ENCODE data around the gene UAP1L1.
"Not testable (repeated sequence)": the region's sequence is repeated elsewhere in the genome, so short reads cannot be mapped to it uniquely, and the experiment has no call there.

The UAP1L1 gene

DNA sequence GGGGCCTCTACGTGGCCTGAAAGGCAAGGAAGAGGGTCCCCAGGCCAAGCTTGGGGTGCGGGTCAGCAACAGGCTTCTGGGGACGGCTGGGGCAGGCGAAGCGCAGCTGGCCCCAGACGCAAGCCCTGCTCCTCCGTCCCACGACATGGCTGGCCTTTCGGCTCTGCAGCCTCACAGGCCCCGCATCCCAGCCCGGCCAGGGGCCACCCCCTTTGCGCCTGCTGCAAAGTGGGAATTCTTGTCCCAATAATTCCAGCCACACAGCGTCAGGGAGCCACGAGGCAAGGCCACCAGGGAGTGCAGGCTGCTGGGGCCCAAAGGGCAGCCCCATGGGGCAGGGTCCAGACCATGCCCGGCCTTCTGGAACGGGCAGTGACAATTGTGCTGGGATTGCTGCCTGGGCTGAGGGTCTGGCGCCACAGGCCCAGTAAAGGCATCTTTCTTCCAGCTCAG is 22.4 kb upstream of the UAP1L1 start:
- H3K9ac ChIP-seq (ENCODE audit: insufficient read length, low read depth) = peak overlapping the region; percentile 76
- no peak overlapping the region for H3K4me3 ChIP-seq (ENCODE audit: insufficient read length, low read depth)
- no peak for TF ChIP-seq ZNF274 (IDR thresholded peaks at IDR 0.05; ENCODE audit: low read depth, low read length)
- no peak for TF ChIP-seq SUZ12 (IDR thresholded peaks at IDR 0.05; ENCODE audit: extremely low read depth, insufficient read depth, insufficient read length)
- TF ChIP-seq YY1 (IDR thresholded peaks at IDR 0.05; ENCODE audit: insufficient read depth, insufficient read length) = no peak
- peaks cover 23% of the 10 kb centered on the region for H3K4me1 ChIP-seq (ENCODE audit: insufficient read depth, insufficient read length)
- H3K9me3 ChIP-seq (ENCODE audit: insufficient read depth, low read length) = no peaks in the 10 kb centered on the region
- peaks cover 57% of the 10 kb centered on the region for H3K27me3 ChIP-seq (ENCODE audit: insufficient read depth, insufficient read length)
- no peak for DNase-seq (ENCODE audit: low read depth, low spot score)
- H3K36me3 ChIP-seq (ENCODE audit: insufficient read depth, insufficient read length, low read length) = no peaks in the 10 kb centered on the region

DNA sequence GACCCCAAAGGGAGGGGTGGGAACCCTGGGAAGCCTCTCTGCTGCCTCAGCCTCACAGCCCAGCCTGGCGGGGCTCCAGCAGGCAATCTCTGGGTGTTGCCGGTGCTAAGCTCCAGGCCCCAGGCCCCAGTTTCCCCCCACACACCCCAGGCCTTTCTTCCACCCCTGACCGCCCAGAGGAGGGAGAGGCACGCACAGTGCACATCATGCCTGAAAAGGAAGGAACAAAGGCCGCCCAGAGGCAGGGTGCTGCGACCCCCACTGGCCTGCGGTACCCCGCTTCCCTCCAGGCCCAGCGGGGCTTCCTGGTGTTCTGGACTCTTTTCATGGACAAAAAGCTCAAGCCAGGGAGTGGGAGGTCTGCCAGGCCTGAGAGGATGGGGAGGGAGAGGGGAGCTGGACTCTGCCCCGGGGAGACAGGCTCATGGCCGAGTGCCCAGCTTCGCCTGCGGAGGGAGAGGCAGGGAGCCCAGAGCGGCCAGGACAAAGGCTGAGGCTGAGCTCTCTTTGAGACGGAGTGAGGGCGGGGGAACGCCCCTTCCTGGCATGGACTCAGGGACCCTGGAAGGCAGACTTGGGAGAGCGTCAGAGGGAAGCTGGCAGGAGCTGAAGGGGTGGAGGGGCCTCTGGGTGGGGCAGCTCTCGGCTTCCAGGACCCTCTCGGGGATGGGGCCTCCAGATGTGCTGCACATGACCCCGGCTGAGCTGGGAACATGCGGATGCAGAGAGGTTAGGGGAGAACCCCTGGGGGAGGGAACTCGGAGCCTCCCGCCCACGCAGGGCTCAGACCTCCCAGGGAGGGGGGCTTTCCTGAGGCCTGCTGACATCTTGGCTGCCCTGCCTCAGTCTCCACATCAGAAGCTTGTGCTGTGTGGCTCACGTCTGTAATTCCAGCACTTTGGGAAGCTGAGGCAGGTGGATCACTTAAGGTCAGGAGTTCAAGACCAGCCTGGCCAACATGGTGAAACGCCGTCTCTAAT is 21.6 kb upstream of the UAP1L1 start:
- Histone ChIP-seq H3K9ac (ENCODE audit: insufficient read length, low read depth) (peak overlapping the region; percentile 23), H3K27me3 (ENCODE audit: insufficient read depth, insufficient read length) (peaks cover 50% of the 10 kb centered on the region), H3K36me3 (ENCODE audit: insufficient read depth, insufficient read length, low read length) (no peaks in the 10 kb centered on the region), H3K4me3 (ENCODE audit: insufficient read length, low read depth) (no peak overlapping the region), H3K4me1 (ENCODE audit: insufficient read depth, insufficient read length) (peaks cover 19% of the 10 kb centered on the region), H3K9me3 (ENCODE audit: insufficient read depth, low read length) (no peaks in the 10 kb centered on the region)
- no peak for TF ChIP-seq YY1 (IDR thresholded peaks at IDR 0.05; ENCODE audit: insufficient read depth, insufficient read length)
- no peak for DNase-seq (ENCODE audit: low read depth, low spot score)

DNA sequence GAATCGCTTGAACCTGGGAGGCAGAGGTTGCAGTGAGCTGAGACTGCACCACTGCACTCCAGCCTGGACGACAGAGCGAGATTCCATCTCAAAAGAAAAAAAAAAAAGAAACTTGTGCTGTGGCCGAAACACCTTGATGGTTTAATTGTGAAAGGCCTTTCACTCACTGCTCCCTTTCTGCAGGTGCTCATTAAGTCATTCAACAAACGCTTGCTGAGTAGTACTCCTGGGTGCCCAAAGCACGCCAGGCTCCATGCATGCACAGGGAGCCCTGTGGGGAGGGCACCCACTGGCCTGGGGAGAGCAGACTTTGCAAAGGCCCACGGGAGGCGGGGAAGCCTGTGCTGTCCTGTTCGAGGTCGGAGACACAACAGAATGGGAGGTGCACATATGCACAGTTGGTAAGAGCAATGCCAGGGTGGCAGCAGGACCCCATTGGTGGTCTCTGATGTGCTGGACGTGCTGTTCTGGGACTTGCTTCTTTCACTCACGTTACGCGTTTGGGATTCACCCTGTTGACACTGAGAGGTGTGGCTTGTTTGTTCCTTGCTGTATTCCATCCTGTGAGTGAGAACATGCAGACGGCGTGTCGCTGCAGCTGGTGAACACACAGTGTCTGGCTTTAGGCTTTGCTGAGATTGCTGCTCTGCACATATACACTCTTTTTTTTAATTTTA is 20.4 kb upstream of the UAP1L1 start:
- TF ChIP-seq YY1 (IDR thresholded peaks at IDR 0.05; ENCODE audit: insufficient read depth, insufficient read length) (no peak), ZNF274 (IDR thresholded peaks at IDR 0.05; ENCODE audit: low read depth, low read length) (no peak), SUZ12 (IDR thresholded peaks at IDR 0.05; ENCODE audit: extremely low read depth, insufficient read depth, insufficient read length) (no peak)
- no peaks in the 10 kb centered on the region for H3K36me3 ChIP-seq (ENCODE audit: insufficient read depth, insufficient read length, low read length)
- H3K9ac ChIP-seq (ENCODE audit: insufficient read length, low read depth) = peak overlapping the region; percentile 24
- no peak for DNase-seq (ENCODE audit: low read depth, low spot score)
- no peaks in the 10 kb centered on the region for H3K9me3 ChIP-seq (ENCODE audit: insufficient read depth, low read length)
- peaks cover 38% of the 10 kb centered on the region for H3K27me3 ChIP-seq (ENCODE audit: insufficient read depth, insufficient read length)
- H3K4me3 ChIP-seq (ENCODE audit: insufficient read length, low read depth) = no peak overlapping the region
- H3K4me1 ChIP-seq (ENCODE audit: insufficient read depth, insufficient read length) = peaks cover 19% of the 10 kb centered on the region

DNA sequence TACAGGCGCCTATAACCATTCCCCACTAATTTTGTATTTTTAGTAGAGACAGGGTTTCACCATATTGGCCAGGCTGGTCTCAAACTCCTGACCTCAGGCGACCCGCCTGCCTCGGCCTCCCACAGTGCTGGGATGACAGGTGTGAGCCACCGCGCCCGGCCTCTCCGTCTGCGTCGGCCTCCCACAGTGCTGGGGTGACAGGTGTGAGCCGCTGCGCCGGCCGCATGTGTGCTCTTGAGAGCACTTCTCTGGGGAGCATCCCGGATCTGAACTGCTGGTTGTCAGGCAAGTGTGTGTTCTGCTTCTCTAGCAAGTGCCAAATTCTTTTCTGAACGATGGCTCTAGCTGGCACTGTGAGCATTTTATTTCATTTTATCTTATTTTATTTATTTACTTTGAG is 19.8 kb upstream of the UAP1L1 start:
- H3K4me3 ChIP-seq (ENCODE audit: insufficient read length, low read depth) = no peak overlapping the region
- H3K27me3 ChIP-seq (ENCODE audit: insufficient read depth, insufficient read length) = peaks cover 31% of the 10 kb centered on the region
- H3K36me3 ChIP-seq (ENCODE audit: insufficient read depth, insufficient read length, low read length) = no peaks in the 10 kb centered on the region
- peaks cover 19% of the 10 kb centered on the region for H3K4me1 ChIP-seq (ENCODE audit: insufficient read depth, insufficient read length)
- TF ChIP-seq ZNF274 (IDR thresholded peaks at IDR 0.05; ENCODE audit: low read depth, low read length) (no peak), SUZ12 (IDR thresholded peaks at IDR 0.05; ENCODE audit: extremely low read depth, insufficient read depth, insufficient read length) (no peak), YY1 (IDR thresholded peaks at IDR 0.05; ENCODE audit: insufficient read depth, insufficient read length) (no peak)
- no peak for DNase-seq (ENCODE audit: low read depth, low spot score)
- H3K9me3 ChIP-seq (ENCODE audit: insufficient read depth, low read length) = no peaks in the 10 kb centered on the region
- H3K9ac ChIP-seq (ENCODE audit: insufficient read length, low read depth) = no peak overlapping the region

DNA sequence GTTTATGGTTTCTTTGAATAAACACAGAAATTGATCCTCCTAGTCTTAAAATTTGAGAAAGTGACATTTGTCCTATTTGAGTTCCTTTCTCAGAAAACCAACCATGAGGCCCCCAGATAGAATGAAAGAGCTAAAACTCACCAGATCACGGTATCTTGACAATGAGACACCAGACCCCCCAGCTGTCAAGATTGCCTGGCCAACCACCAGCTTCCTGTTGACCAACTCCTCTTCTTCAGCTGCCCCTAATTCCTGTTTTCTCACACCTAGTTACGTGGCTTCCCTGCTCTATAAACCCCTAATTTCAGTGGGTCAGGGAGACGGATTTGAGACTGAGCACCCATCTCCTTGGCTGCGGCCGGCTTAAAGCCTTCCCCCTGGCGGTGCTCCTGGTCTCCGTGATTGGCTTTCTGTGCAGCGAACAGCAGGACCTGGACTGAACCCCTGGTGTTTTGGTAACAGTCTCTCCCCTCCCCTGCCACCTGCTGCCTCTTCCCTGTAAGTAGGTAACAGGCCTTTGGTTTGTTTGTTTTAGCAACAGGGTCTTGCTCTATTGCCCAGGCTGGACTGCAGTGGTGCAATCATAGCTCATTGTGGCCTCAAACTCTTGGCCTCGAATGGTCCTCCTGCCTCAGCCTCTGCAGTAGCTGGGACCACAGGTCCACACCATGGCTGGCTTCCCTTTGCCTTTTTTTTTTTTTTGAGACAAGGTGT is 18.6 kb upstream of the UAP1L1 start:
- DNase-seq (ENCODE audit: low read depth, low spot score) = no peak
- H3K36me3 ChIP-seq (ENCODE audit: insufficient read depth, insufficient read length, low read length) = peaks cover 5% of the 10 kb centered on the region
- TF ChIP-seq YY1 (IDR thresholded peaks at IDR 0.05; ENCODE audit: insufficient read depth, insufficient read length) = no peak
- no peak for TF ChIP-seq SUZ12 (IDR thresholded peaks at IDR 0.05; ENCODE audit: extremely low read depth, insufficient read depth, insufficient read length)
- no peak for TF ChIP-seq ZNF274 (IDR thresholded peaks at IDR 0.05; ENCODE audit: low read depth, low read length)
- no peak overlapping the region for H3K4me3 ChIP-seq (ENCODE audit: insufficient read length, low read depth)
- H3K4me1 ChIP-seq (ENCODE audit: insufficient read depth, insufficient read length) = peaks cover 22% of the 10 kb centered on the region
- H3K9ac ChIP-seq (ENCODE audit: insufficient read length, low read depth) = no peak overlapping the region
- peaks cover 20% of the 10 kb centered on the region for H3K27me3 ChIP-seq (ENCODE audit: insufficient read depth, insufficient read length)
- H3K9me3 ChIP-seq (ENCODE audit: insufficient read depth, low read length) = no peaks in the 10 kb centered on the region

DNA sequence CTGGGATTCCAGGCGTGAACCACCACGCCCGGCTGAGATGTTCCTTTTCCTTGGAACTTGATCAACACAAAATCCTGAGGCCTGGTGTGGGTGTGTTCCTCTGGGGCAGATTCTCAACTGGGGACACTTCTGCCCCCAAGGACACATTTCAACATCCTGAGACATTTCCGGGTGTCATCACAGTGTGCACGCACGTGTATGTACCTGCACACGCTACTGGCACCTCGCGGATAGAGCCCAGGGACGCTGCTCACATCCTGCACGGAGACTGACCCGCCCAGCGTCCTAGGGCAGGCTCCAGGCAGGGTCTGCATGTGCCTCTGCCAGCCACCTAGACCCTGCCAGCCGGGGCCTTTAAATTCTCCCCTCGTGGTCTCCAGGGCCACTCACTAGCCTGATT is 14.9 kb upstream of the UAP1L1 start:
- no peaks in the 10 kb centered on the region for H3K27me3 ChIP-seq (ENCODE audit: insufficient read depth, insufficient read length)
- TF ChIP-seq ZNF274 (IDR thresholded peaks at IDR 0.05; ENCODE audit: low read depth, low read length) (no peak), SUZ12 (IDR thresholded peaks at IDR 0.05; ENCODE audit: extremely low read depth, insufficient read depth, insufficient read length) (no peak), YY1 (IDR thresholded peaks at IDR 0.05; ENCODE audit: insufficient read depth, insufficient read length) (no peak)
- H3K36me3 ChIP-seq (ENCODE audit: insufficient read depth, insufficient read length, low read length) = peaks cover 30% of the 10 kb centered on the region
- no peak for DNase-seq (ENCODE audit: low read depth, low spot score)
- H3K4me1 ChIP-seq (ENCODE audit: insufficient read depth, insufficient read length) = peaks cover 9% of the 10 kb centered on the region
- H3K9ac ChIP-seq (ENCODE audit: insufficient read length, low read depth) = no peak overlapping the region
- no peaks in the 10 kb centered on the region for H3K9me3 ChIP-seq (ENCODE audit: insufficient read depth, low read length)
- H3K4me3 ChIP-seq (ENCODE audit: insufficient read length, low read depth) = no peak overlapping the region

DNA sequence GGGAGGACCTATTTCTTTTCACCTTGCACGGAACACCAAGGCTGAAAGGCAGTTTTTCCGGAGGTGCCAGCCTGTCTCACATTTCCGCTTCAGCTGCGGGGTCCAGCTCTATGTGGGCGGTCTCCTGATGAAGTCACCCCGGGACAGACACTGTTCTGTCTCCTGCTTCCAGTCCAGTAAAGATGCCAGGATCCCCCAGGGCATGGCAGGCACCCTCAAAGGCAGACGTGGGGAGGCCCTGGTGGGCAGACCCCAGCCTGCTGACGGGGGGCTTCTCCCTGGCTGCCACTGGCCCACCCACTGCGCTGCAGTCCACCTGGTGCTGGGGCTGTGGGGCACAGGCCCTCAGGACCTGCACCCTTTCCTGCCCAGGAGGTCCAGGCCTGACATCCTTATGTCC is 14.5 kb upstream of the UAP1L1 start:
- not testable (repeated sequence) for H3K27me3 ChIP-seq (ENCODE audit: insufficient read depth, insufficient read length); H3K4me3 ChIP-seq (ENCODE audit: insufficient read length, low read depth); DNase-seq (ENCODE audit: low read depth, low spot score); H3K9me3 ChIP-seq (ENCODE audit: insufficient read depth, low read length); H3K4me1 ChIP-seq (ENCODE audit: insufficient read depth, insufficient read length); H3K9ac ChIP-seq (ENCODE audit: insufficient read length, low read depth)
- H3K36me3 ChIP-seq (ENCODE audit: insufficient read depth, insufficient read length, low read length) = peaks cover 30% of the 10 kb centered on the region

Data from NT2/D1 (cell line).